Neural progenitor cell (in vitro differentiated cells): ENCODE results near the gene HEATR5A. TPM values are rescaled to one million over a fixed set of nuclear protein-coding genes. Genes with fewer than 3 reads are reported as not detected.

ENCODE experiments used
- DNase-seq: peaks from one replicate; pipeline ENCODE4 v3.0.0-alpha.2; 2016; ENCODE audit warnings: low spot score
- H2AFZ ChIP-seq: fragments of 200-600 bp; sonication (generic); replicated peaks from 2 replicates; pipeline ENCODE4 v1.6.1; 2016; ENCODE audit warnings: antibody characterized with exemption
- H3F3A ChIP-seq: fragments of 200-600 bp; sonication (generic); 2 replicates; pipeline ENCODE4 v1.6.1; 2016; ENCODE audit warnings: antibody characterized with exemption, low read depth
- H3K27ac ChIP-seq: fragments of 200-600 bp; sonication (generic); 2 replicates; pipeline ENCODE4 v1.5.1; 2016; ENCODE audit warnings: mild to moderate bottlenecking
- H3K27me3 ChIP-seq: fragments of 200-600 bp; sonication (generic); 2 replicates; pipeline ENCODE4 v1.6.1; 2016; ENCODE audit warnings: mild to moderate bottlenecking, moderate library complexity
- H3K36me3 ChIP-seq: fragments of 200-600 bp; sonication (generic); 2 replicates; pipeline ENCODE4 v1.5.1; 2016
- H3K4me1 ChIP-seq: fragments of 200-600 bp; sonication (generic); 2 replicates; pipeline ENCODE4 v1.6.1; 2016; ENCODE audit warnings: mixed run types
- H3K4me2 ChIP-seq: fragments of 200-600 bp; sonication (generic); 2 replicates; pipeline ENCODE4 v1.6.1; 2016
- H3K4me3 ChIP-seq: fragments of 200-600 bp; sonication (generic); 2 replicates; pipeline ENCODE4 v1.5.1; 2016
- H3K79me2 ChIP-seq: fragments of 200-600 bp; sonication (generic); 2 replicates; pipeline ENCODE4 v1.6.1; 2016; ENCODE audit warnings: low read depth
- H3K9ac ChIP-seq: fragments of 200-600 bp; sonication (generic); 2 replicates; pipeline ENCODE4 v1.6.1; 2016
- H3K9me3 ChIP-seq: fragments of 200-600 bp; sonication (generic); 2 replicates; pipeline ENCODE4 v1.5.1; 2016; ENCODE audit warnings: low read depth
- H4K20me1 ChIP-seq: fragments of 200-600 bp; sonication (generic); 2 replicates; pipeline ENCODE4 v1.6.1; 2016; ENCODE audit warnings: low read depth
- H3K27ac Mint-ChIP-seq: 3 replicates; pipeline ENCODE4 v1.8.0; 2021; ENCODE audit warnings: mixed read lengths
- H3K27me3 Mint-ChIP-seq: 2 replicates; pipeline ENCODE4 v1.8.0; 2022; ENCODE audit warnings: low read depth, mild to moderate bottlenecking, inconsistent platforms, moderate library complexity, mixed read lengths; ENCODE audit not compliant: insufficient read depth
- H3K36me3 Mint-ChIP-seq: 3 replicates; pipeline ENCODE4 v1.8.0; 2021; ENCODE audit warnings: mixed read lengths
- H3K4me1 Mint-ChIP-seq: 3 replicates; pipeline ENCODE4 v1.8.0; 2021; ENCODE audit warnings: mixed read lengths
- H3K4me3 Mint-ChIP-seq: 3 replicates; pipeline ENCODE4 v1.8.0; 2021; ENCODE audit warnings: mild to moderate bottlenecking, moderate library complexity, mixed read lengths
- H3K9me3 Mint-ChIP-seq: 3 replicates; pipeline ENCODE4 v1.8.0; 2020; ENCODE audit warnings: mixed read lengths
- CTCF ChIP-seq: fragments of 200-600 bp; sonication (generic); IDR thresholded peaks from 2 replicates; pipeline ENCODE4 v1.5.1; 2017; ENCODE audit warnings: antibody characterized with exemption, mild to moderate bottlenecking
- EZH2 ChIP-seq: fragments of 200-600 bp; sonication (generic); IDR thresholded peaks from 2 replicates; pipeline ENCODE4 v1.6.1; 2017; ENCODE audit warnings: antibody characterized with exemption, mild to moderate bottlenecking, moderate library complexity
- EZH2phosphoT487 ChIP-seq: fragments of 200-600 bp; sonication (generic); IDR thresholded peaks from 2 replicates; pipeline ENCODE4 v1.6.1; 2017; ENCODE audit warnings: antibody characterized with exemption
- total RNA-seq: library from RNA; depleted of rRNA; stranded (reverse); fragments of >200 nt; gene quantifications from 2 replicates; pipeline ENCODE4 v1.2.3, GENCODE V29; 2015; ENCODE audit warnings: low replicate concordance

Gene HEATR5A
- total RNA-seq, 1 donor from 2014 or later = 34.7 TPM

- H3K4me3 ChIP-seq = no peak overlapping the region
- H3K9me3 Mint-ChIP-seq = peaks cover 14% of the 10 kb centered on the region
- H3K4me2 ChIP-seq = no peak overlapping the region
- TF ChIP-seq CTCF (no peak), EZH2 (no peak), EZH2phosphoT487 (no peak)
- no peaks in the 10 kb centered on the region for H4K20me1 ChIP-seq
- no peaks in the 10 kb centered on the region for H3K4me1 Mint-ChIP-seq
- no peak for DNase-seq
- H2AFZ ChIP-seq = no peak overlapping the region
- no peaks in the 10 kb centered on the region for H3K9me3 ChIP-seq
- no peak overlapping the region for H3K9ac ChIP-seq
- no peaks in the 10 kb centered on the region for H3F3A ChIP-seq
- H3K36me3 ChIP-seq = no peaks in the 10 kb centered on the region
- peaks cover 14% of the 10 kb centered on the region for H3K36me3 Mint-ChIP-seq
- no peak overlapping the region for H3K4me3 Mint-ChIP-seq
- H3K27me3 ChIP-seq = no peaks in the 10 kb centered on the region
- H3K27ac ChIP-seq = no peak overlapping the region
- no peaks in the 10 kb centered on the region for H3K79me2 ChIP-seq
- H3K27me3 Mint-ChIP-seq = peaks cover 2% of the 10 kb centered on the region
- no peak overlapping the region for H3K27ac Mint-ChIP-seq
- H3K4me1 ChIP-seq = no peaks in the 10 kb centered on the region
Measured at GRCh38 chr14:31429791-31430190, 9.4 kb upstream of the HEATR5A start.

GRCh38 chr14:31428011-31428410 is 7.7 kb upstream of the HEATR5A start:
- H3K36me3 Mint-ChIP-seq = peaks cover 13% of the 10 kb centered on the region
- H3K9ac ChIP-seq = no peak overlapping the region
- no peak for TF ChIP-seq CTCF
- no peak for TF ChIP-seq EZH2
- no peak for TF ChIP-seq EZH2phosphoT487
- no peak overlapping the region for H3K4me2 ChIP-seq
- no peaks in the 10 kb centered on the region for H3K36me3 ChIP-seq
- no peak overlapping the region for H3K4me3 ChIP-seq
- no peaks in the 10 kb centered on the region for H3F3A ChIP-seq
- H3K27me3 ChIP-seq = no peaks in the 10 kb centered on the region
- DNase-seq = no peak
- H3K79me2 ChIP-seq = no peaks in the 10 kb centered on the region
- H3K9me3 ChIP-seq = no peaks in the 10 kb centered on the region
- no peak overlapping the region for H2AFZ ChIP-seq
- no peaks in the 10 kb centered on the region for H3K4me1 ChIP-seq
- H3K27me3 Mint-ChIP-seq = peaks cover 2% of the 10 kb centered on the region
- no peak overlapping the region for H3K4me3 Mint-ChIP-seq
- no peaks in the 10 kb centered on the region for H4K20me1 ChIP-seq
- no peak overlapping the region for H3K27ac Mint-ChIP-seq
- H3K27ac ChIP-seq = no peak overlapping the region
- peaks cover 14% of the 10 kb centered on the region for H3K9me3 Mint-ChIP-seq
- H3K4me1 Mint-ChIP-seq = no peaks in the 10 kb centered on the region

- no peak overlapping the region for H2AFZ ChIP-seq
- no peak for DNase-seq
Measured at GRCh38 chr14:31426663-31427062, 6.3 kb upstream of the HEATR5A start.

More at GRCh38 chr14:31426663-31427062, 6.3 kb upstream of the HEATR5A start:
- H4K20me1 ChIP-seq = no peaks in the 10 kb centered on the region
- no peaks in the 10 kb centered on the region for H3K79me2 ChIP-seq
- H3K9ac ChIP-seq = no peak overlapping the region
- Mint-ChIP-seq H3K4me1 (no peaks in the 10 kb centered on the region), H3K4me3 (no peak overlapping the region), H3K36me3 (peaks cover 6% of the 10 kb centered on the region), H3K9me3 (peaks cover 6% of the 10 kb centered on the region), H3K27ac (no peak overlapping the region), H3K27me3 (peaks cover 2% of the 10 kb centered on the region)
- no peaks in the 10 kb centered on the region for H3K36me3 ChIP-seq
- TF ChIP-seq CTCF = no peak
- TF ChIP-seq EZH2phosphoT487 = no peak
- TF ChIP-seq EZH2 = no peak
- H3K4me2 ChIP-seq = no peak overlapping the region
- H3K27ac ChIP-seq = no peak overlapping the region
- H3F3A ChIP-seq = no peaks in the 10 kb centered on the region
- no peaks in the 10 kb centered on the region for H3K27me3 ChIP-seq
- H3K4me1 ChIP-seq = no peaks in the 10 kb centered on the region
- H3K9me3 ChIP-seq = no peaks in the 10 kb centered on the region
- no peak overlapping the region for H3K4me3 ChIP-seq
